K562 (cell line): ENCODE data around the gene PI4K2B. TPM values are rescaled to one million over a fixed set of nuclear protein-coding genes. Genes with fewer than 3 reads are reported as not detected.

Source experiments
- ATAC-seq: fragments of 200-7000 bp; cut with Tn5 transposase; 3 replicates; pipeline ENCODE4 v1.9.1; 2020; ENCODE audit warnings: moderate library complexity
- BruUV-seq: library from RNA; stranded (reverse); fragments of 400-500 nt; replicated peaks from 2 replicates; lab custom pipeline; 2021; lab: Mats Ljungman, UMichigan
- CTCF ChIA-PET: fragments of 300-600 bp; formaldehyde crosslinking; extraction: SDS; loops from one replicate; lab custom pipeline; 2021; ENCODE audit warnings: low intra/inter-chr PET ratio; lab: Yijun Ruan, JAX
- POLR2A ChIA-PET: fragments of 300-600, 350-650 bp; sonication (Branson Sonifier 250); formaldehyde crosslinking; extraction: SDS; loops from one replicate; lab custom pipeline; 2021; ENCODE audit warnings: antibody characterized with exemption, inconsistent platforms; lab: Yijun Ruan, JAX
- DNase-seq, 4 experiments: peaks; one replicate each; pipeline versions ENCODE4 v3.0.0 to v3.0.0-alpha.2; 2011 to 2018; ENCODE audit warnings: low spot score in 3 of 4, mixed read lengths in 3 of 4; ENCODE audit errors: extremely low read depth in 1 of 4
- FAIRE-seq: peaks from 2 replicates; lab custom pipeline; 2011; peaks lifted over from hg19 to GRCh38; lab: Jason Lieb, UNC
- H2AFZ ChIP-seq: 2 replicates; pipeline ENCODE4 v1.6.0; 2011; ENCODE audit warnings: low read depth, low read length, control low read depth, inconsistent platforms
- H3K27ac ChIP-seq: fragments of 200-600 bp; 3 replicates; pipeline ENCODE4 v1.8.0; 2011; ENCODE audit warnings: low read depth, mild to moderate bottlenecking, control low read depth, inconsistent platforms, low read length, moderate library complexity, mixed read lengths; ENCODE audit errors: extremely low read depth
- H3K27me3 ChIP-seq, 2 experiments: fragments of 300-600 bp in 1 of 2; 2 replicates in 1 of 2; 3 replicates in 1 of 2; pipeline versions ENCODE4 v1.6.0 to v1.8.0; 2011; ENCODE audit warnings: inconsistent platforms in 2 of 2, low read length in 2 of 2, mild to moderate bottlenecking in 1 of 2, mixed read lengths in 1 of 2, moderate library complexity in 1 of 2; ENCODE audit not compliant: control insufficient read depth in 2 of 2, insufficient read depth in 2 of 2
- H3K36me3 ChIP-seq: fragments of 300-600 bp; 3 replicates; pipeline ENCODE4 v1.8.0; 2011; ENCODE audit warnings: mild to moderate bottlenecking, low read length, inconsistent platforms; ENCODE audit not compliant: control insufficient read depth, insufficient read depth
- H3K4me1 ChIP-seq, 2 experiments: fragments of 200-600 bp in 1 of 2; replicated peaks in 1 of 2; 2 replicates in 1 of 2; 3 replicates in 1 of 2; pipeline versions ENCODE4 v1.5.1 to v1.8.0; 2011; ENCODE audit warnings: inconsistent platforms in 2 of 2, low read length in 2 of 2, mild to moderate bottlenecking in 1 of 2, mixed read lengths in 1 of 2, moderate library complexity in 1 of 2; ENCODE audit not compliant: control insufficient read depth in 2 of 2, insufficient read depth in 2 of 2
- H3K4me2 ChIP-seq: 2 replicates; pipeline ENCODE4 v1.6.1; 2011; ENCODE audit warnings: low read length, control low read depth, inconsistent platforms, mixed read lengths; ENCODE audit not compliant: insufficient read depth
- H3K4me3 ChIP-seq: fragments of 200-600 bp; sonication (generic), shearing (Covaris generic); 2 replicates; pipeline ENCODE4 v1.5.1; 2016; ENCODE audit warnings: control low read depth, inconsistent platforms
- H3K79me2 ChIP-seq: fragments of 200-600 bp; 3 replicates; pipeline ENCODE4 v1.8.0; 2011; ENCODE audit warnings: low read length, inconsistent platforms; ENCODE audit not compliant: control insufficient read depth, insufficient read depth
- H3K9ac ChIP-seq, 2 experiments: 2 replicates each; pipeline versions ENCODE4 v1.6.0 to v1.6.1; 2011; ENCODE audit warnings: low read depth in 2 of 2, low read length in 2 of 2, control low read depth in 1 of 2, inconsistent platforms in 1 of 2, mild to moderate bottlenecking in 1 of 2, mixed read lengths in 1 of 2; ENCODE audit not compliant: insufficient read depth in 1 of 2
- H3K9me1 ChIP-seq: one replicate; pipeline ENCODE4 v1.6.0; 2011; ENCODE audit warnings: inconsistent platforms, mild to moderate bottlenecking, low read length, moderate library complexity; ENCODE audit not compliant: control insufficient read depth, insufficient read depth
- H3K9me3 ChIP-seq: replicated peaks from 2 replicates; pipeline ENCODE4 v1.5.1; 2011; ENCODE audit warnings: low read depth, low read length, inconsistent platforms; ENCODE audit not compliant: control insufficient read depth, insufficient read depth
- H4K20me1 ChIP-seq: replicated peaks from 2 replicates; pipeline ENCODE4 v1.6.1; 2011; ENCODE audit warnings: low read length, inconsistent platforms, mixed read lengths; ENCODE audit not compliant: control insufficient read depth, insufficient read depth
- CHD2 ChIP-seq: IDR thresholded peaks from 2 replicates; pipeline ENCODE4 v1.6.1; 2011; ENCODE audit warnings: low read depth, low read length
- DDX20 ChIP-seq: fragments of 450-650 bp; IDR thresholded peaks from 2 replicates; pipeline ENCODE4 v1.6.1; 2016; ENCODE audit warnings: missing genetic modification characterization, low read depth, mild to moderate bottlenecking, missing compliant biosample characterization, moderate library complexity
- E2F1 ChIP-seq: sonication (generic); formaldehyde crosslinking; IDR thresholded peaks from 2 replicates; pipeline ENCODE4 v1.8.1; 2023; ENCODE audit warnings: mild to moderate bottlenecking, missing genetic modification reagents, moderate library complexity
- HNRNPUL1 ChIP-seq: fragments of 200-400 bp; formaldehyde crosslinking; IDR thresholded peaks from 2 replicates; pipeline ENCODE4 v1.6.1; 2017; ENCODE audit warnings: low read length
- MCM3 ChIP-seq: fragments of 450-650 bp; IDR thresholded peaks from 2 replicates; pipeline ENCODE4 v1.6.1; 2016
- MYC ChIP-seq, 2 experiments: fragments of 250-450 bp in 1 of 2; sonication (Bioruptor Pico) in 1 of 2; IDR thresholded peaks; 2 replicates each; pipeline versions ENCODE4 v1.5.1 to v1.6.1; 2012 to 2021; ENCODE audit warnings: low read depth in 2 of 2, borderline replicate concordance in 1 of 2, improper control_type of control experiment in 1 of 2, low read length in 1 of 2, mild to moderate bottlenecking in 1 of 2, moderate library complexity in 1 of 2
- NFIX ChIP-seq: fragments of 250-450 bp; sonication (Bioruptor Pico); IDR thresholded peaks from 2 replicates; pipeline ENCODE4 v1.4.0; 2020; ENCODE audit warnings: low read depth, mild to moderate bottlenecking, moderate library complexity
- NUFIP1 ChIP-seq: fragments of 450-650 bp; IDR thresholded peaks from 2 replicates; pipeline ENCODE4 v1.6.1; 2018; ENCODE audit not compliant: partially characterized antibody
- OTX1 ChIP-seq: fragments of 450-650 bp; formaldehyde crosslinking; IDR thresholded peaks from 2 replicates; pipeline ENCODE4 v1.4.0; 2022; ENCODE audit warnings: mild to moderate bottlenecking
- RBFOX2 ChIP-seq: fragments of 200-400 bp; formaldehyde crosslinking; IDR thresholded peaks from 2 replicates; pipeline ENCODE4 v1.6.1; 2017; ENCODE audit warnings: low read depth, mild to moderate bottlenecking, low read length, moderate library complexity
- SIN3A ChIP-seq, 2 experiments: fragments of 150-350 bp in 1 of 2; IDR thresholded peaks; 2 replicates each; pipeline ENCODE4 v1.6.1; 2011 to 2016; ENCODE audit warnings: borderline replicate concordance in 2 of 2, low read depth in 2 of 2, low read length in 2 of 2, mild to moderate bottlenecking in 2 of 2, moderate library complexity in 2 of 2; ENCODE audit not compliant: control insufficient read depth in 1 of 2
- THRB ChIP-seq: fragments of 450-650 bp; formaldehyde crosslinking; conservative IDR thresholded peaks from 2 replicates; pipeline ENCODE4 v1.4.0; 2022; ENCODE audit warnings: mild to moderate bottlenecking, missing genetic modification characterization
- WGBS: fragments of 100-300 bp; shearing (Covaris generic); methylation state at CpG from one replicate; pipeline ENCODE4 v1.1.6; 2016; ENCODE audit warnings: low coverage, mixed read lengths; ENCODE audit not compliant: insufficient coverage; ENCODE audit errors: missing lambda C conversion rate; 5-methylcytosine and 5-hydroxymethylcytosine counted together
- in situ Hi-C: fragments of 300-500 bp; cut with MboI; formaldehyde crosslinking; loops from 4 replicates; pipeline ENCODE4 v1.15.0; 2018; ENCODE audit warnings: inconsistent platforms, mixed read lengths
- intact Hi-C: fragments of 100-400 bp; cut with micrococcal nuclease; formaldehyde crosslinking; loops from 2 replicates; pipeline ENCODE4 v1.14.2; 2022
- polyA plus RNA-seq, 8 experiments: library from polyadenylated mRNA; depleted of rRNA in 4 of 8; stranded (reverse) in 5 of 8; unstranded in 3 of 8; fragments of >200 nt; fragmentation: Nextera tagmentation in 2 of 8; fragmentation: Illumina TruSeq in 1 of 8; extraction: Ambion mirVana in 2 of 8; extraction: Trizol in 1 of 8; gene quantifications; 2 replicates each; pipeline versions ENCODE4 v1.2.1 to v1.2.3, GENCODE V29; 2011 to 2014; ENCODE audit warnings: inconsistent platforms in 1 of 8, missing spikeins in 1 of 8
- total RNA-seq, 7 experiments: library from RNA; depleted of rRNA in 6 of 7; stranded (reverse); fragments of >200 nt in 6 of 7; fragmentation: Illumina TruSeq in 2 of 7; extraction: Trizol in 2 of 7; gene quantifications; 2 replicates each; pipeline versions ENCODE4 v1.2.1 to v1.2.3, GENCODE V29; 2011 to 2021; ENCODE audit warnings: low replicate concordance in 1 of 7
- TF ChIP-seq, protein P1 (sequence below): fragments of 250-450 bp; sonication (Bioruptor Pico); IDR thresholded peaks from 2 replicates; pipeline ENCODE4 v1.9.0; 2021; ENCODE audit warnings: mild to moderate bottlenecking, inconsistent platforms
- TF ChIP-seq, protein P2 (sequence below): sonication (generic); formaldehyde crosslinking; IDR thresholded peaks from 2 replicates; pipeline ENCODE4 v1.8.1; 2023; ENCODE audit warnings: mild to moderate bottlenecking, missing genetic modification reagents

PI4K2B gene
- total and polyA plus RNA-seq, 9 of the 15 experiments (the other 6 are each of a cell fraction or from before 2014, with no cell fraction given) = 4.5 to 21.4 (median 16.5) TPM

DNA sequence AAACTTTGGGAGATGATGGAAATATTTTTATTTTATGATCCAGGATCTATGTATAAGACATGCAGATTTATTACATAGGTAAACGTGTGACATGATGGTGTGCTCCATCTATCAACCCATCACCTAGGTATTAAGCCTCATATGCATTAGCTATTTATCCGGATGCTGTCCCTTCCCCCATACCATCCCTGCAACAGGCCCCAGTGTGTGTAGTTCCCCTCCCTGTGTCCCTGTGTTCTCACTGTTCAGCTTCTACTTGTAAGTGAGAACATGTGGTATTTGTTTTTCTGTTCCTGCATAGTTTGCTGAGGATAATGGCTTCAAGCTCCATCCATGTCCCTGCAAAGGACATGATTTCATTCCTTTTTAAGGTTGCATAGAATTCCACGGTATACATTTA is 50.6 kb downstream of the PI4K2B start:
- Histone ChIP-seq H3K79me2 (no peaks in the 10 kb centered on the region), H3K4me2 (no peak overlapping the region), H3K4me1 (no peaks in the 10 kb centered on the region), H3K9ac (no peak overlapping the region)
- 20% methylated on average over 3 of the region's 3 CpGs for WGBS
- intact Hi-C loops = no loop called here
- CTCF ChIA-PET = no interaction called here
- FAIRE-seq = no peak
- BruUV-seq = no TSS peak
- TF ChIP-seq RBFOX2 (no peak), OTX1 (CRISPR knock-in tag) (no peak), E2F1 (CRISPR knock-in tag) (no peak), NUFIP1 (no peak), MYC (IDR thresholded peaks at IDR 0.05; ENCODE audit: low read depth, low read length) (no peak), MYC (CRISPR knock-in tag; IDR thresholded peaks at IDR 0.05; ENCODE audit: borderline replicate concordance, low read depth) (no peak), MCM3 (no peak), THRB (CRISPR knock-in tag) (no peak), CHD2 (no peak), NFIX (CRISPR knock-in tag) (no peak), DDX20 (tag) (no peak), HNRNPUL1 (no peak), SIN3A (IDR thresholded peaks at IDR 0.05; ENCODE audit: borderline replicate concordance in 2 of 2, control insufficient read depth in 1 of 2, low read depth in 2 of 2, low read length in 2 of 2) (no peak)
- TF ChIP-seq, protein P1, sequence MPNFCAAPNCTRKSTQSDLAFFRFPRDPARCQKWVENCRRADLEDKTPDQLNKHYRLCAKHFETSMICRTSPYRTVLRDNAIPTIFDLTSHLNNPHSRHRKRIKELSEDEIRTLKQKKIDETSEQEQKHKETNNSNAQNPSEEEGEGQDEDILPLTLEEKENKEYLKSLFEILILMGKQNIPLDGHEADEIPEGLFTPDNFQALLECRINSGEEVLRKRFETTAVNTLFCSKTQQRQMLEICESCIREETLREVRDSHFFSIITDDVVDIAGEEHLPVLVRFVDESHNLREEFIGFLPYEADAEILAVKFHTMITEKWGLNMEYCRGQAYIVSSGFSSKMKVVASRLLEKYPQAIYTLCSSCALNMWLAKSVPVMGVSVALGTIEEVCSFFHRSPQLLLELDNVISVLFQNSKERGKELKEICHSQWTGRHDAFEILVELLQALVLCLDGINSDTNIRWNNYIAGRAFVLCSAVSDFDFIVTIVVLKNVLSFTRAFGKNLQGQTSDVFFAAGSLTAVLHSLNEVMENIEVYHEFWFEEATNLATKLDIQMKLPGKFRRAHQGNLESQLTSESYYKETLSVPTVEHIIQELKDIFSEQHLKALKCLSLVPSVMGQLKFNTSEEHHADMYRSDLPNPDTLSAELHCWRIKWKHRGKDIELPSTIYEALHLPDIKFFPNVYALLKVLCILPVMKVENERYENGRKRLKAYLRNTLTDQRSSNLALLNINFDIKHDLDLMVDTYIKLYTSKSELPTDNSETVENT (CRISPR knock-in tag) = no peak
- TF ChIP-seq, protein P2, sequence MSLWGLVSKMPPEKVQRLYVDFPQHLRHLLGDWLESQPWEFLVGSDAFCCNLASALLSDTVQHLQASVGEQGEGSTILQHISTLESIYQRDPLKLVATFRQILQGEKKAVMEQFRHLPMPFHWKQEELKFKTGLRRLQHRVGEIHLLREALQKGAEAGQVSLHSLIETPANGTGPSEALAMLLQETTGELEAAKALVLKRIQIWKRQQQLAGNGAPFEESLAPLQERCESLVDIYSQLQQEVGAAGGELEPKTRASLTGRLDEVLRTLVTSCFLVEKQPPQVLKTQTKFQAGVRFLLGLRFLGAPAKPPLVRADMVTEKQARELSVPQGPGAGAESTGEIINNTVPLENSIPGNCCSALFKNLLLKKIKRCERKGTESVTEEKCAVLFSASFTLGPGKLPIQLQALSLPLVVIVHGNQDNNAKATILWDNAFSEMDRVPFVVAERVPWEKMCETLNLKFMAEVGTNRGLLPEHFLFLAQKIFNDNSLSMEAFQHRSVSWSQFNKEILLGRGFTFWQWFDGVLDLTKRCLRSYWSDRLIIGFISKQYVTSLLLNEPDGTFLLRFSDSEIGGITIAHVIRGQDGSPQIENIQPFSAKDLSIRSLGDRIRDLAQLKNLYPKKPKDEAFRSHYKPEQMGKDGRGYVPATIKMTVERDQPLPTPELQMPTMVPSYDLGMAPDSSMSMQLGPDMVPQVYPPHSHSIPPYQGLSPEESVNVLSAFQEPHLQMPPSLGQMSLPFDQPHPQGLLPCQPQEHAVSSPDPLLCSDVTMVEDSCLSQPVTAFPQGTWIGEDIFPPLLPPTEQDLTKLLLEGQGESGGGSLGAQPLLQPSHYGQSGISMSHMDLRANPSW (CRISPR knock-in tag) = no peak
- TF ChIP-seq, all 486 proteins: peak for 0
- Histone ChIP-seq H3K27me3 (no peaks in the 10 kb centered on the region; a peak in 1 of 5 replicates), H3K9me3 (no peaks in the 10 kb centered on the region), H3K9me1 (no peaks in the 10 kb centered on the region), H3K27ac (no peak overlapping the region), H4K20me1 (no peaks in the 10 kb centered on the region), H3K4me3 (no peak overlapping the region), H2AFZ (no peak overlapping the region), H3K36me3 (peaks cover 3% of the 10 kb centered on the region; the same call in 1 of the 3 replicates)
- ATAC-seq (no peak), DNase-seq (no peak)
- POLR2A ChIA-PET = interaction anchor here (0.6 to 1.9 kb wide), 3 partner anchors 11 to 29 kb away, joined by 3 to 5 read pairs (median 3); partner anchors contain the start of gene ZCCHC4
- in situ Hi-C loops = no loop called here
